COR-L47 (cell line): ENCODE results near the gene NTSR1.

ENCODE experiments used
- DNase-seq: peaks from one replicate; lab custom pipeline; 2025; lab: John Stamatoyannopoulos, UW

NTSR1 gene

GRCh38 chr20:62694106-62694505, 14.5 kb upstream of the NTSR1 start:
- DNase-seq: no peak

DNA sequence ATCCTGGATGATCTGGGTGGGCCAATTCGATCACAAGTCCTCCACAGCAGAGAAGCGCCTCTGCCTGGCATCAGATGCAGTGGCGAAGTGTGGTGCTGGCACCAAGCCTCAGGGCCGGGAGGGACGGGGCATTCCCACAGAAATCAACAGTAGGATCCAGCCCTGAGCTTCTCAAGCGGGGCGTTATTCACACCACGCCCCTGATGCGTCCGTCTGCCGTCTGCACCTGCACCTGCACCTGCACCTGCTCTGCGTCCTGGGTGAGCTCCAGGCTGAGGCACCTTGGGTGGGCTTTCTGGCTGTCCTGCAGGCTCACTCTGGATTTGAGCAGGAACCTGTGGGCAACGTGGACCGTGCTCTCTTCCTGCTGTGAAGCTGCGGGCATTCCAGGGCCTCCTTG, 13.8 kb upstream of the NTSR1 start:
- peak; percentile 70 for DNase-seq

- DNase-seq: no peak
These were observed 12.9 kb upstream of the NTSR1 start for GRCh38 chr20:62695448-62696414.

DNA sequence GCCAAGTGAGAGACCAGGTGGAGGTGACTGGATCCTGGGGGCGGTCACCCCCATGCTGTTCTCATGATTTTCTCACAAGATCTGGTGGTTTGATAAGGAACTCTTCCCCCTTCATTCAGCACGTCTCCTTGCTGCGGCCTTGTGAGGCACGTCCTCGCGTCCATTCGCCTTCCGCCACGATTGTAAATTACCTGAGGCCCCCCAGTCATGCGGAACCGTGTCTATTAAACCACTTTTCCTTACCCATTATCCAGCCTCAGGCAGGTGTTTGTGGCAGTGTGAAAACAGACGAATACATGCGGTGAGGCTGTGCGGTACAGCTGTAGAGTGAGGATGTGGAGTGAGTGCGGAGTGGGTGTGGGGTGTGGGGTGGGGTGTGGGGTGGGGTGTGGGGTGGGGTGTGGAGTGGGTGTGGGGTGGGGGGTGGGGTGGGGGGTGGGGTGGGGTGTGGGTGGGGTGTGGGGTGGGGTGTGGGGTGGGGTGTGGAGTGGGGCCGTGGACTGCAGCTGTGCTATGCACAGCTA, 12.1 kb upstream of the NTSR1 start:
- no peak for DNase-seq

DNA sequence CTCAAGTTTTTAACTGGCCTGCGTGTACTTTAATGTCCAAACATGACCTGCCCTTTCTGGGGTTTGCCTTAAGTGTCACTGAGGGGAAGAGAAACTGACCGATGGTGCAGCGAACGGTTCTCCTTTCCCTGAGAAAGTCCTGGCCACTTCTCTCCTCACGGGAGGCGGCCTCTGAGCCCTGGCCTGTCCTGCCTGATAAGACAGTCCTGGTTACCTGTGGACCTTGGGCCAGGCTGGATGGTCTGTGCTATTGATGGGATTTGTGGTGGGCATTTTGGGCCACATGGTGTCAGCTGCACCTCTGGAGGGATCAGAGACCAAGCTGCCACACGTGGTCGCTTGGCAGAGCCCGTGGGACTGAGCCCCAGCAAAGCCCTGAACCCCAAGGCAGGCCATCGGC, 11.6 kb upstream of the NTSR1 start:
- no peak for DNase-seq

- DNase-seq: peak; percentile 19
These were observed 11.1 kb upstream of the NTSR1 start for GRCh38 chr20:62697468-62697912.

DNA sequence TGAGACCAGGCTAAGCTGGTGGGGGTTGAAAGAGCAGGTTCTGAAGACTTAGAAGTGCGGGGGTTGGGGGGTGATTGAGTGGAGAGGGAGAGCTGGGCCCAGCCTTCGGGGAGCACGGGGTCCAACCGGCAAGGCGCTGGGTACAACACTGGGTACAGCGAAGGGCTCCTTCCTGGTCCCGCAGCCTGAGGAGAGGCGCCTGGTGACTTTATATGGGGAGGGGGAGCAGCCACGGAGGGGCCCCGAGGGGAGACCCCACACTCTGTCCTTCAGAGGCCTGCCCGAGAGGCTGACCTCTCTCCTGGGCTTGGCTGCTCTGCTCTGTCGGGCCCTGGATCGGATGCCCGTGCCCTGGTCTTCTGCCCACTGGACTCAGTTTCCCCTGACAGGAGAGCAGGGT, 10.4 kb upstream of the NTSR1 start:
- DNase-seq: no peak

DNA sequence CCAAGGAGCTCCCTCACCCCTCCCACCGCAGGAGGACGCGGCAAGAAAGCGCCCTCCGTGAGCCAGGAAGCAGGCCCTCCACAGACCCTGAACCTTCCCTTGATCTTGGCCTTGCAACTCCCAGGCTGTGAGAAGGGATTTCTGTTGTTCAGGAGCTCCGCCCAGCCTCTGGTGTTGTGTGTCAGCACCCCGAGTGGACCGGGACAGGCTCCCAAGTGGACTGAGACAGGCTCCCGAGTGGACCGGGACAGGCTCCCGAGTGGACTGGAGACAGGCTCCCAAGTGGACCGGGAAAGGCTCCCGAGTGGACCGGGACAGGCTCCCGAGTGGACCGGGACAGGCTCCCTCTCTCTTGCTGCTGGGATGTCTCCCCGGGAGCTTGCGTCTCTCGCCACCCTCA, 9.3 kb upstream of the NTSR1 start:
- DNase-seq: no peak

GRCh38 chr20:62699741-62700140, 8.9 kb upstream of the NTSR1 start:
- no peak for DNase-seq

GRCh38 chr20:62700261-62700930, 8.2 kb upstream of the NTSR1 start:
- no peak for DNase-seq

DNA sequence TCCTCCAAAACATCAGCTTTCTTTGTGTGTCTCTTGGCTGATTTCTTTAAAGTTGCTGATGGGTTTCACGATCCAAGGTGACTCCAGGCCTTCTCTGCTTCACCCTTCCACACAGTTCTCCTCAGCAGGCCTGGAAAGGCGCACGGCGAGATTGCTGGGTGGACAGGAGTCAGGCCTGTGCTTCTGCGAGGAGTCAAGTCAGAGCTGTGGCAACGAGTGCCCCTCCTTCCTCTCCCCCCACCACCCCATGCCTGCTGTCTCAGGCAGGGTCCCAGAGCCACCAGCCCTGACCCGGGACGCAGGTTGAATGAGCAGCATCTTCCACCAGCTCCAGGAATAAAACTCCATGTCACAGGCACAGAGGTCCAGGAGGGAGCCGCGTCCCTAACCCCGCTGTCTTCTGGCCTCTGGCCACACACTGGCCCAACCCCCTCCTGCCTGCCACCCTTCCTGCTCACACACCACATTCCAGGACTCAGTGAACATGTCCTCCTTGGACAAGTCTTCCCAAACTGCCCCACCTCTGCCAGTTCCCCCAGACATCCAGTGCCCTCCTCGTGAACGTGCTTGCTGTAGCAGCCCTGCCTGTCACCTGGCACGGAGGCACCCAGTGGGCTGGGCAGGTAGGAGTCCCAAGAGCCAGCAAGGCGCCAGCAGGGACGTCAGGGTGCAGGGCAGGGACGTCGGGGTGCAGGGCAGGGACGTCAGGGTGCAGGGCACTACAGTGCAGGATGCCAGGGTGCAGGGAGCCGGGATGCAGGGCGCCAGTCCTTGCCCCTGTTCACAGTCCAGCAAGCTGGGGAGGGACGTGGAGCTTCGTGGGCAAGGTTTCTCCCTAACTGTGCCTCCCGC, 7.2 kb upstream of the NTSR1 start:
- no peak for DNase-seq

- DNase-seq: no peak
These were observed 6.7 kb upstream of the NTSR1 start for GRCh38 chr20:62702013-62702300.

DNA sequence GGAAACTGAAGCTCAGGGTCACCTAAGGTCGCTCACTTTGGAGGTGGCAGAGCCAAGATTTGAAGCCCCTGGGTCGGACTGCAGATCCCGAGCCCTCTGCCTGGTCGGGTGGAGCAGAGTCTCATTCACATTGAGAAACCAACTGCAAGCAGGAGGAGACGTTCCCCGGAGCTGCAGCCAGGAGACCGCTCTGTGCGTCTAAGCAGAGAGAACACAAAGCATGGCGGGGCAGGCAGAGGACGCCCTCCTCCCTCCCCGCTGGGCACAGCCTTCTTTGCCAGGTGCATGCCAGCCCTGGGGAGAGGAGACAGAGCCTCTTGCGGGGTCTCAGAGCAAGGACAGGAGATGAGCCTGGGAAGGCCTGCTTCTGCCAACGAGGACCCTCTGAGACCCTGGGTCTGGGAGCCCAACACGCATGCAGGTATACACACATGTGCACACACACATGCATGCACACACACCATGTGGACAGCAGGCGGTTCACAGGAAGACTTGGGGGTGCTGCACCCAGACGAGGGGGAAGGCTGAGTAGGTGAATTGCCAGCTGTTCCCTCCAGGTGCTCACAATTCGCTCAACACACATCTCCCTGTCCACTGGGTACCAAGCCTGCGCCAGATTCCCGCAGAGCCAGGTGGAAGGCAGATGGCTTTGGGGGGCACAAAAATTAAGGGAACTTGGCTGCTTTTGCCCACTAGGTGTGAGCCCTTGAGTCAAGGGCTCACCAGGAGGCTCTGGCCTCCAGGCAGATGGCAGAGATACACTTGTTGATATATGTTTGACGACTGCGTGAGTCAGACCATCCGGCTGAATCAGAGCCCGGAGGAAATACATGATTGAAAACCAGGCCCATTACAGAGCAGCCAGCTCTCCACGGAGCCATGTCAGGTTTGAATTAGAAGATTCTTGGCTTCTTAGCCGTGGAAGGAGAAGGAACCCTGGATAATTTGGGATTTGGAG, 5.5 kb upstream of the NTSR1 start:
- peak; percentile 85 for DNase-seq

DNA sequence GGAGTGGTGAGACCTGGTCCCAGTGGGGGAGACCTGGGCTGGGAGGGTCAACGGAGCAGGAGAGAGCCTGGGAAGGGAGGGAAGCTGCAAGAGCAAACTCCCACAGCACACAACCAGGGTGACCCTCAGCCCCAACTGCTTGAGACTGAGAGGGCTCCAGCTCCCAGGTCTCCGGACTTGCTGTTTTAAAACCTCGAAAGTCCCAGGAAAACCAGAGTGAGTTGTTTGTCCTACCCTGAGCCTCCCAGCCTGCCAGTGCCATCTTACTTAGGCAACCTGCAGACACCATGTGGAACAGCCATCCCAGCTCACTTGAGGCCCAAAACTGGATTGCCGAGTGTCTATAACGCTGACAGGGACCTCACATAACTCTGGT, 4.8 kb upstream of the NTSR1 start:
- DNase-seq: no peak

GRCh38 chr20:62704341-62704948, 4.2 kb upstream of the NTSR1 start:
- DNase-seq: peak; percentile 98

- DNase-seq: no peak
These were observed 3.0 kb upstream of the NTSR1 start for GRCh38 chr20:62705627-62706026.

GRCh38 chr20:62706344-62706743, 2.3 kb upstream of the NTSR1 start:
- no peak for DNase-seq

DNA sequence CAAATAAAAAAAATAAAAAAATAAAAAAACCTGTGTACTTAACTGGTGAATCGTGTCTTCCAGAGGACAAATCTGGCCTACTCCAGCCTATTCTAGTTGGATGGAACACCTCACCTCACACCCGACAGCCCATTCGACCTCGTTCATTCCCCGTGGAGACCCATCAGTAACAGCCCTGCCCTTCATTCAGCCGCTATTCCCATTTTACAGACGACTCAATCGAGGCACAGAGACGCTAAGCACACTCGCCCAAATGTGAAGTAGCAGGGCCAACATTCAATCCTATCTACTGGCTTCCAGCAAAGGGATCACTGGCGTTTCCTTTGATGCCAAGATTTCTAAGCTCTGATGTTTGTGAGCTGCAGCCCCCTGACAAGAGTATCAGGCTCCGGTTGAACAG, 1.8 kb upstream of the NTSR1 start:
- no peak for DNase-seq

- DNase-seq: no peak
These were observed 1.2 kb upstream of the NTSR1 start for GRCh38 chr20:62707276-62707920.

DNA sequence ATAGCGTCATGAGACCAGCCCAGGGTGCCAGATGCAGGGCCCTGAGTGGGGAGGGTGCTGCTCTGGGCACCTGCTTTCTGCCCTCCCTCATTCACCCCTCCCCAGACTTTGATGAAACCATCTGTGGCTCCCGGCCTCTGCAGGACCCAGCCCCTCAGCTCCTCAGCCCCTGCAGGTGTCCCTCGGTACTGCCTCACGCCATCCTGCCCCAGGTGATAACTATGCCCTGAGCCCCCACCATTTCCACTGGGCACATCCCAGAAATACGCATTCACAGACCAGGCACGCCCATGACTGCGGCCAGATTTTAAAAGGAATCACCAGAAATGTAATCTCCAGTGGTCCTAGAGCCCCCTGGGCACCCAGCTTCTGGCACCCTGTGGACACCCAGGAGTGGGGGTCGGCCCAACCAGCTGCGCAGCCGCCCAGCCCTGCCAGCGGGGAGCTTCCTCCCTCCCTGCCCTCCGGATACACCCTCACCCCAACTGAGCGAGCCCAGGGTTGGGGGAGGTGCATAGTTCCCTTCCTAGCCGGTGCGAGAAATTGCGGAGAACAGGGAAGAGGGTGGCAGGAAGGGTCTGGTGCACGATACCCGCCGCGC, 615 bp upstream of the NTSR1 start:
- DNase-seq: peak; percentile 68
